ENCODE data around the gene UQCC2.

GRCh38 chr6:33686981-33687975, 24.2 kb downstream of the UQCC2 start:
- TF ChIP-seq CTCF (IDR thresholded peaks at IDR 0.05) = no peak
- TF ChIP-seq ZFX (IDR thresholded peaks at IDR 0.05; ENCODE audit: borderline replicate concordance) = no peak

All from 22Rv1 (cell line).